ENCODE measurements around the gene ANGEL2.
"Not testable (repeated sequence)": the region's sequence is repeated elsewhere in the genome, so short reads cannot be mapped to it uniquely, and the experiment has no call there.

ANGEL2 gene

DNA sequence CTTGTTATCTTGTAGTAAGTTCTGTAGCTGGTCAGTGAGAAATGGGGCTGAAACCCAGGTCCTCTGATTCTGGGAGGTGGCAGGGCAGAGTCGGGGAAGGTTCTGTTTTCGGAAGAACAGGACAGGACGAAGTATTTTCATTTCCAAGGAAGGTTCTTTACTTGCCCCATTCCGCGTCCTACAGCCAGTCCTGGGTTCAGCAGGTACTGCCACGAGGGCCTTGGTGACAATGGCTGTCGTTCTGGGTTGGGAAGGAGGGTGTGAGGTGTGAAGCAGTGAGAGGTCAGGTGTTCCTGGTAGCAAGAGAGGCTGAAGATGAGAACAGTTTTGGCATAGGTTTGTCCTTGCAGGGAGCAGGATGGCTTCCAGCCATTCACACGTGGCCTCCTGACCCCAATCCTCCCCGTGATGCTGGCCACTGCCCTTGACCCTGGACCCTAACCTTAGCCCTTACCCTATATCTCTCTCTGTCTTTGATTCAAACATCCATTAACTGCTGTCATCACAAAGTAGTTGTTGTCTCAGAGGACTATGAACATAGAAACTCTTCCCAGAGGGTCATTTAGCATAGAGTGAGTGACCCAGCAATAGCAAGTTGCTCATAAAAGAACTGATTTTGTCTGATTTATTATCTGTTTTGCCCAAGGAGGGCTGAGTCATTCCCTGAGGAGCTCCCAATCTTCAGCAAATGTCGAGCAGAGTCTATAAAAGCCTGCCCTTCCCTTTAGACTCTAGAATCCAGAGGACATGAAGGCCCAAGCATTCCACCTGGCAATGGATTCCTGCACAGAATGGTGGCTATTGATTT, 40.4 kb downstream of the ANGEL2 start:
- peaks cover 3% of the 10 kb centered on the region for H3K4me1 Mint-ChIP-seq
- DNase-seq (ENCODE audit: low spot score in 2 of 2) (no peak), ATAC-seq (ENCODE audit: low read depth) (no peak)
- no peaks in the 10 kb centered on the region for H3K36me3 Mint-ChIP-seq
- no peak overlapping the region for H3K4me3 Mint-ChIP-seq
- no peaks in the 10 kb centered on the region for H3K9me3 Mint-ChIP-seq
- no peak overlapping the region for H3K27ac Mint-ChIP-seq
- H3K27me3 Mint-ChIP-seq: peaks cover 2% of the 10 kb centered on the region

DNA sequence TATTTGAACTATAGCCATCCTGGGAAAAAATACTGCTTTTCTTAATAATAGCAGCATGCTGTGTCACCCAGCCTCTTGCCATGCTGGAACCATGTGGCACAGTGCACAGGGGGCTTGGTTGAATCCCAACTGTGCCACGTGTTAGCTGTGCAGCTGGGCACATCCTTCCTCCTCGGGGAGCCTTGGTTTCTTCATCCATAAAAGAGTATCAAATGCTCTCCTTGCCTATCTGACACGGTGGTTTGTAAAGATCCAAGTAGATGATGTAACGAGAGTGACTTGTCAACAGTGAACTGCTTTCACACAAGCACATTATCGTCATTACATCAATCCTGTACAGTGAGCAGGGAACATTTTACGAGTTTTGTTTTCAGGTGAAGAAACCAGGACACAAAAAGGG, 41.0 kb downstream of the ANGEL2 start:
- no peak for DNase-seq (ENCODE audit: low spot score in 2 of 2)
- no peak for ATAC-seq (ENCODE audit: low read depth)
- no peaks in the 10 kb centered on the region for H3K36me3 Mint-ChIP-seq
- no peaks in the 10 kb centered on the region for H3K9me3 Mint-ChIP-seq
- H3K27ac Mint-ChIP-seq: no peak overlapping the region
- H3K4me3 Mint-ChIP-seq: no peak overlapping the region
- H3K4me1 Mint-ChIP-seq: peaks cover 3% of the 10 kb centered on the region
- peaks cover 2% of the 10 kb centered on the region for H3K27me3 Mint-ChIP-seq

GRCh38 chr1:212973899-212974298, 41.8 kb downstream of the ANGEL2 start:
- ATAC-seq (ENCODE audit: low read depth) (no peak), DNase-seq (ENCODE audit: low spot score in 2 of 2) (no peak)
- peaks cover 3% of the 10 kb centered on the region for H3K4me1 Mint-ChIP-seq
- H3K27ac Mint-ChIP-seq: no peak overlapping the region
- H3K4me3 Mint-ChIP-seq: no peak overlapping the region
- H3K36me3 Mint-ChIP-seq: no peaks in the 10 kb centered on the region
- H3K27me3 Mint-ChIP-seq: peaks cover 2% of the 10 kb centered on the region
- H3K9me3 Mint-ChIP-seq: no peaks in the 10 kb centered on the region

DNA sequence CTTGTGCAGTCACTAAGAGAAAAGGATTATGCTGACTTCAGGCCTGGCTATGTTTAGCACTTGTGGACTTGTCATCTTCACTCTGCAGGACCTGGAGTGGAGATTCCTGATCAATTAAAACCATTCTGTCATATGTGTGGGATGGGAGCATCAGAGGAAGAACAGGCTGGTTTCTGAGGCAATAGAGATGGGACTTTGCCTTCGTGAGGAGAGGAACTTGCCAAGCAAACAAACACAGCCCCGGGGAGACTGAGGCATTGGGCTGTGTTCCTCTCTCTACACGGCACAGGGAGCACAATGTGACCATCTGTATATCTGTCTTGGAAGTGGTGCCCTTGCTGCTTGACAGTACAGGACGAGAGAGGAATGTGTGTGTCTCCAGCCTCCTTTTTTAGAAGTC, 42.2 kb downstream of the ANGEL2 start:
- ATAC-seq (ENCODE audit: low read depth): no peak
- H3K27ac Mint-ChIP-seq: no peak overlapping the region
- DNase-seq (ENCODE audit: low spot score in 2 of 2): no peak
- H3K9me3 Mint-ChIP-seq: no peaks in the 10 kb centered on the region
- H3K36me3 Mint-ChIP-seq: no peaks in the 10 kb centered on the region
- H3K4me3 Mint-ChIP-seq: no peak overlapping the region
- peaks cover 2% of the 10 kb centered on the region for H3K27me3 Mint-ChIP-seq
- peaks cover 3% of the 10 kb centered on the region for H3K4me1 Mint-ChIP-seq

- Mint-ChIP-seq H3K4me1 (peaks cover 3% of the 10 kb centered on the region), H3K27ac (no peak overlapping the region), H3K9me3 (no peaks in the 10 kb centered on the region), H3K27me3 (peaks cover 9% of the 10 kb centered on the region), H3K36me3 (no peaks in the 10 kb centered on the region), H3K4me3 (no peak overlapping the region)
- ATAC-seq (ENCODE audit: low read depth) (no peak), DNase-seq (ENCODE audit: low spot score in 2 of 2) (no peak)
These were observed 44.4 kb downstream of the ANGEL2 start for GRCh38 chr1:212971312-212971711.

- Mint-ChIP-seq H3K4me1 (peaks cover 3% of the 10 kb centered on the region), H3K9me3 (no peaks in the 10 kb centered on the region), H3K27ac (no peak overlapping the region), H3K27me3 (peaks cover 9% of the 10 kb centered on the region), H3K36me3 (peaks cover 2% of the 10 kb centered on the region), H3K4me3 (no peak overlapping the region)
- ATAC-seq (ENCODE audit: low read depth) (no peak), DNase-seq (ENCODE audit: low spot score in 2 of 2) (no peak)
These were observed 45.6 kb downstream of the ANGEL2 start for GRCh38 chr1:212970085-212970484.

DNA sequence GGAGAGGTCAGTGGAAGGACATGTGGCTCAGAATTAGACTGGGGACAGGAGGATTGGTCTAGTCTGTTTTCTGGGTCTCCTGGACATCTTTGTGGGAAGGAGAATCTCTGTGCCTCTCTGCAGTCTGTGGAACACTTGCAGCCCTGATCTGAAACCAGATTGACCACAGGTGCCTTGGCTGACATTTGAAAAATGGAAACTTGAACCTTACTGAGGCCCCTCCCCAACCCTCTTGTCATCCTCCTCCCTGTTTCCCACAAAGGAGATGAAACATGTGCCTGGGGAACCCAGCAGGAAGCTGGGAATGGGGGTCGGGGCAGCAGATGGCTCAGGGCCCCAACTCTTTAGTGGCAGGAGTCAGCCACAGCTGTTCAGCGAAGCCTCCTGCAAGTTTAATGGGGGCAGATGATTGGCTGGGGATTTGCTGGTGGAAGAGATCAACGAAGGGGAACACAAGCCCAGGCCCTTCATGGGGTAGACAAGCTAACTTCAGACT, 47.3 kb downstream of the ANGEL2 start:
- ATAC-seq (ENCODE audit: low read depth) (no peak), DNase-seq (ENCODE audit: low spot score in 2 of 2) (no peak)
- Mint-ChIP-seq H3K36me3 (peaks cover 2% of the 10 kb centered on the region), H3K4me3 (no peak overlapping the region), H3K27me3 (peaks cover 9% of the 10 kb centered on the region), H3K27ac (no peak overlapping the region), H3K4me1 (peaks cover 3% of the 10 kb centered on the region), H3K9me3 (no peaks in the 10 kb centered on the region)

DNA sequence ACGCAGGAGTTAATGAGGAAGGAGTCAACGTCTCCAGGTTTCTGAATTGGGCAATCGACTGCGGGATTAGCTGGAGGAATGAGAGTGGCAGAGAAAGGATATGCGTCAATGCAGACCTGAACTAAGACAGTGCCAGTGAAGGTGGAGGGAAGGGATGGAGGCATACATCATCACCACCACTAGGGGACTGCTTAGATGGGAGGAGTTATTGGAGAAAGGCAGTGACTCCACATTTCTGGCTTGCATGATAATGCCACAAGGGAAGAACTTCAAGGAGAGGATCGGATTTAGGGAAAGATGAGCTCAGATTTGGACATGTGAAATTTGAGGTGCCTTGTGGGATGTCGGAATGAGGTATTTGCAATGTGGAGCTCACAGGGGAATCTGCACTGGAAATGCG, 47.9 kb downstream of the ANGEL2 start:
- Mint-ChIP-seq H3K4me3 (no peak overlapping the region), H3K27ac (no peak overlapping the region), H3K36me3 (peaks cover 2% of the 10 kb centered on the region), H3K27me3 (peaks cover 9% of the 10 kb centered on the region), H3K9me3 (no peaks in the 10 kb centered on the region), H3K4me1 (peaks cover 3% of the 10 kb centered on the region)
- DNase-seq (ENCODE audit: low spot score in 2 of 2) (no peak), ATAC-seq (ENCODE audit: low read depth) (no peak)

DNA sequence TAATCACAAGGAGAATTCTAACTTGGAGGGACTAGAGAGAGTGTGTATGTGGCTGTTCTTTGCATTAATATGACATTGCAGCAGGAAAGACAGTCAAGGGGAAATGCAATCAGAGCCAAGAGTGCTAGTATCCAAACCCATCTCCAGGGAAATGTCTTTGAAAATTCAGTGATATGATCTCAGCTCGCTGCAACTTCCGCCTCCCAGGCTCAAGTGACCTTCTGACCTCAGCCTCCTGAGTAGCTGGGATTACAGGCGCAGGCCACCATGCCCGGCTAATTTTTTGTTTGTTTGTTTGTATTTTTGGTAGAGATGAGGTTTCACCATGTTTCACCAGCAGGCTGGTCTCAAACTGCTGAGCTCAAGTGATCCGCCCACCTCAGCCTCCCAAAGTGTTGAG, 49.1 kb downstream of the ANGEL2 start:
- no peak overlapping the region for H3K4me3 Mint-ChIP-seq
- H3K27ac Mint-ChIP-seq: no peak overlapping the region
- no peak for ATAC-seq (ENCODE audit: low read depth)
- DNase-seq (ENCODE audit: low spot score in 2 of 2): no peak
- peaks cover 2% of the 10 kb centered on the region for H3K36me3 Mint-ChIP-seq
- peaks cover 3% of the 10 kb centered on the region for H3K4me1 Mint-ChIP-seq
- no peaks in the 10 kb centered on the region for H3K9me3 Mint-ChIP-seq
- H3K27me3 Mint-ChIP-seq: peaks cover 9% of the 10 kb centered on the region

DNA sequence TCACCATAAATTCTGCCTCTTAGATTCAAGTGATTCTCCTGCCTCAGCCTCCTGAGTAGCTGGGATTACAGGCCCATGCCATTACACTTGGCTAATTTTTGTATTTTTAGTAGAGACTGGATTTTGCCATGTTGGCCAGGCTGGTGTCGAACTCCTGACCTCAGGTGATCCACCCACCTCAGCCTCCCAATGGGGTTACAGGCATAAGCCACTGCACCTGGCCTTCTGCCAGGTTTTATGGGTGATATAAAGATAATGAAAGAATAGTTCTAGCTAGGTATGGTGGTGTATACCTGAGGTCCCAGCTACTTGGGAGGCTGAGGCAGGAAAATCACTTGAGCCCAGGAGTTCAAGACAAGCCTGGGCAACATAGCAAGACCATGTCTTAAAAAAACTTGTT, 50.7 kb downstream of the ANGEL2 start:
- H3K27me3 Mint-ChIP-seq; H3K9me3 Mint-ChIP-seq; H3K36me3 Mint-ChIP-seq; H3K4me1 Mint-ChIP-seq; ATAC-seq (ENCODE audit: low read depth); DNase-seq (ENCODE audit: low spot score in 2 of 2); H3K4me3 Mint-ChIP-seq; H3K27ac Mint-ChIP-seq: not testable (repeated sequence)

GRCh38 chr1:212964102-212964501, 51.6 kb downstream of the ANGEL2 start:
- peaks cover 9% of the 10 kb centered on the region for H3K27me3 Mint-ChIP-seq

GRCh38 chr1:212962509-212962908, 53.2 kb downstream of the ANGEL2 start:
- ATAC-seq (ENCODE audit: low read depth) (no peak), DNase-seq (ENCODE audit: low spot score in 2 of 2) (no peak)
- H3K27me3 Mint-ChIP-seq: peaks cover 6% of the 10 kb centered on the region
- no peak overlapping the region for H3K4me3 Mint-ChIP-seq
- H3K36me3 Mint-ChIP-seq: peaks cover 2% of the 10 kb centered on the region
- peaks cover 8% of the 10 kb centered on the region for H3K4me1 Mint-ChIP-seq
- H3K27ac Mint-ChIP-seq: no peak overlapping the region
- H3K9me3 Mint-ChIP-seq: no peaks in the 10 kb centered on the region

More at GRCh38 chr1:212964102-212964501, 51.6 kb downstream of the ANGEL2 start:
- H3K27ac Mint-ChIP-seq: no peak overlapping the region
- no peaks in the 10 kb centered on the region for H3K9me3 Mint-ChIP-seq
- H3K4me1 Mint-ChIP-seq: peaks cover 9% of the 10 kb centered on the region
- DNase-seq (ENCODE audit: low spot score in 2 of 2): no peak
- no peak for ATAC-seq (ENCODE audit: low read depth)
- H3K36me3 Mint-ChIP-seq: peaks cover 2% of the 10 kb centered on the region
- no peak overlapping the region for H3K4me3 Mint-ChIP-seq

GRCh38 chr1:212960932-212961331, 54.7 kb downstream of the ANGEL2 start:
- no peaks in the 10 kb centered on the region for H3K9me3 Mint-ChIP-seq
- H3K4me1 Mint-ChIP-seq: peaks cover 8% of the 10 kb centered on the region
- DNase-seq (ENCODE audit: low spot score in 2 of 2) (no peak), ATAC-seq (ENCODE audit: low read depth) (no peak)
- H3K36me3 Mint-ChIP-seq: peaks cover 2% of the 10 kb centered on the region
- H3K4me3 Mint-ChIP-seq: no peak overlapping the region
- peaks cover 5% of the 10 kb centered on the region for H3K27me3 Mint-ChIP-seq
- no peak overlapping the region for H3K27ac Mint-ChIP-seq

GRCh38 chr1:212959266-212960220, 56.1 kb downstream of the ANGEL2 start:
- no peaks in the 10 kb centered on the region for H3K36me3 Mint-ChIP-seq
- no peak overlapping the region for H3K27ac Mint-ChIP-seq
- no peaks in the 10 kb centered on the region for H3K9me3 Mint-ChIP-seq
- ATAC-seq (ENCODE audit: low read depth) (no peak), DNase-seq (ENCODE audit: low spot score in 2 of 2) (no peak)
- H3K27me3 Mint-ChIP-seq: peaks cover 3% of the 10 kb centered on the region
- H3K4me3 Mint-ChIP-seq: no peak overlapping the region
- peaks cover 8% of the 10 kb centered on the region for H3K4me1 Mint-ChIP-seq

All from memory B cell (primary cell).